MM.1S (cell line): ENCODE results near the gene CD28.

Experiments
- CTCF ChIP-seq: fragments of 300-600 bp; sonication (generic); IDR thresholded peaks from 2 replicates; pipeline ENCODE4 v1.5.1; 2016; ENCODE audit warnings: antibody characterized with exemption, low read length, mixed read lengths
- EZH2 ChIP-seq: fragments of 300-600 bp; sonication (generic); optimal IDR thresholded peaks from 2 replicates; pipeline ENCODE3; 2017; ENCODE audit warnings: low read depth, mild to moderate bottlenecking, antibody characterized with exemption, low read length, mixed read lengths
- EZH2phosphoT487 ChIP-seq: fragments of 300-600 bp; sonication (generic); IDR thresholded peaks from 2 replicates; pipeline ENCODE4 v1.6.1; 2018; ENCODE audit warnings: antibody characterized with exemption, low read length

DNA sequence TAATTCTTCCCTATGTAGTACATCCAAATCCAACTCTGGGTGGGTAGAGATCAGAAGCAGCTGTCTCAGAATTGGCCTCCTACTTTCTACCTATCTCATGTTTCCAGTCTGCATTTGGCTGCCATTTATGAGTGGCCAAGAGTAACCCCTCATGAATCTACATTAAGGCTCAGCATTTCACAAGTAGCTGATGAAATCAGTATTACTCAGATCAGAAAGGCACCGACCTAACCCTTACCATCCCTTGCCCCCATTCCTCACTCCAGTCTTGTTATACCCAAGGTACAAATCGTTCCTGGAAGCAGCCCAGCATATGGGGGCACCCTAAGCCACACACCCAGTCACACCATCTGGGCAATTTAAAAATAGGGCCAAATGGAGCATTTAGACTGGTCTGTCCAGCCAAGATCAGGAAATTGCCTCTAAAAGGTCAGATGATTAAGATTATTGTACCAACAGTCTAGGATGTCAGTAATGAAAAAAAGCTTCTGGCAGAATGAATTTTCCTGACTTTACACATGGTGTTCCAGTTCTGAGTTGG, 37.1 kb downstream of the CD28 start:
- no peak for TF ChIP-seq CTCF
- no peak for TF ChIP-seq EZH2
- no peak for TF ChIP-seq EZH2phosphoT487
